K562 (cell line): ENCODE measurements around the gene LZTFL1. TPM values are rescaled to one million over a fixed set of nuclear protein-coding genes. Genes with fewer than 3 reads are reported as not detected.
A peak's percentile ranks its signal among the peaks of the same experiment; 100 is the strongest.

ENCODE experiments used
- ATAC-seq: fragments of 200-7000 bp; cut with Tn5 transposase; 3 replicates; pipeline ENCODE4 v1.9.1; 2020; ENCODE audit warnings: moderate library complexity
- BruUV-seq: library from RNA; stranded (reverse); fragments of 400-500 nt; replicated peaks from 2 replicates; lab custom pipeline; 2021; lab: Mats Ljungman, UMichigan
- CTCF ChIA-PET: fragments of 300-600 bp; formaldehyde crosslinking; extraction: SDS; loops from one replicate; lab custom pipeline; 2021; ENCODE audit warnings: low intra/inter-chr PET ratio; lab: Yijun Ruan, JAX
- POLR2A ChIA-PET: fragments of 300-600, 350-650 bp; sonication (Branson Sonifier 250); formaldehyde crosslinking; extraction: SDS; loops from one replicate; lab custom pipeline; 2021; ENCODE audit warnings: antibody characterized with exemption, inconsistent platforms; lab: Yijun Ruan, JAX
- DNase-seq, 4 experiments: peaks; one replicate each; pipeline versions ENCODE4 v3.0.0 to v3.0.0-alpha.2; 2011 to 2018; ENCODE audit warnings: low spot score in 3 of 4, mixed read lengths in 3 of 4; ENCODE audit errors: extremely low read depth in 1 of 4
- FAIRE-seq: peaks from 2 replicates; lab custom pipeline; 2011; peaks lifted over from hg19 to GRCh38; lab: Jason Lieb, UNC
- H2AFZ ChIP-seq: 2 replicates; pipeline ENCODE4 v1.6.0; 2011; ENCODE audit warnings: low read depth, low read length, control low read depth, inconsistent platforms
- H3K27ac ChIP-seq: fragments of 200-600 bp; 3 replicates; pipeline ENCODE4 v1.8.0; 2011; ENCODE audit warnings: low read depth, mild to moderate bottlenecking, control low read depth, inconsistent platforms, low read length, moderate library complexity, mixed read lengths; ENCODE audit errors: extremely low read depth
- H3K27me3 ChIP-seq, 2 experiments: fragments of 300-600 bp in 1 of 2; 2 replicates in 1 of 2; 3 replicates in 1 of 2; pipeline versions ENCODE4 v1.6.0 to v1.8.0; 2011; ENCODE audit warnings: inconsistent platforms in 2 of 2, low read length in 2 of 2, mild to moderate bottlenecking in 1 of 2, mixed read lengths in 1 of 2, moderate library complexity in 1 of 2; ENCODE audit not compliant: control insufficient read depth in 2 of 2, insufficient read depth in 2 of 2
- H3K36me3 ChIP-seq: fragments of 300-600 bp; 3 replicates; pipeline ENCODE4 v1.8.0; 2011; ENCODE audit warnings: mild to moderate bottlenecking, low read length, inconsistent platforms; ENCODE audit not compliant: control insufficient read depth, insufficient read depth
- H3K4me1 ChIP-seq, 2 experiments: fragments of 200-600 bp in 1 of 2; replicated peaks in 1 of 2; 2 replicates in 1 of 2; 3 replicates in 1 of 2; pipeline versions ENCODE4 v1.5.1 to v1.8.0; 2011; ENCODE audit warnings: inconsistent platforms in 2 of 2, low read length in 2 of 2, mild to moderate bottlenecking in 1 of 2, mixed read lengths in 1 of 2, moderate library complexity in 1 of 2; ENCODE audit not compliant: control insufficient read depth in 2 of 2, insufficient read depth in 2 of 2
- H3K4me2 ChIP-seq: 2 replicates; pipeline ENCODE4 v1.6.1; 2011; ENCODE audit warnings: low read length, control low read depth, inconsistent platforms, mixed read lengths; ENCODE audit not compliant: insufficient read depth
- H3K4me3 ChIP-seq: fragments of 200-600 bp; sonication (generic), shearing (Covaris generic); 2 replicates; pipeline ENCODE4 v1.5.1; 2016; ENCODE audit warnings: control low read depth, inconsistent platforms
- H3K79me2 ChIP-seq: fragments of 200-600 bp; 3 replicates; pipeline ENCODE4 v1.8.0; 2011; ENCODE audit warnings: low read length, inconsistent platforms; ENCODE audit not compliant: control insufficient read depth, insufficient read depth
- H3K9ac ChIP-seq, 2 experiments: 2 replicates each; pipeline versions ENCODE4 v1.6.0 to v1.6.1; 2011; ENCODE audit warnings: low read depth in 2 of 2, low read length in 2 of 2, control low read depth in 1 of 2, inconsistent platforms in 1 of 2, mild to moderate bottlenecking in 1 of 2, mixed read lengths in 1 of 2; ENCODE audit not compliant: insufficient read depth in 1 of 2
- H3K9me1 ChIP-seq: one replicate; pipeline ENCODE4 v1.6.0; 2011; ENCODE audit warnings: inconsistent platforms, mild to moderate bottlenecking, low read length, moderate library complexity; ENCODE audit not compliant: control insufficient read depth, insufficient read depth
- H3K9me3 ChIP-seq: replicated peaks from 2 replicates; pipeline ENCODE4 v1.5.1; 2011; ENCODE audit warnings: low read depth, low read length, inconsistent platforms; ENCODE audit not compliant: control insufficient read depth, insufficient read depth
- H4K20me1 ChIP-seq: replicated peaks from 2 replicates; pipeline ENCODE4 v1.6.1; 2011; ENCODE audit warnings: low read length, inconsistent platforms, mixed read lengths; ENCODE audit not compliant: control insufficient read depth, insufficient read depth
- ELF4 ChIP-seq: fragments of 450-650 bp; formaldehyde crosslinking; IDR thresholded peaks from 2 replicates; pipeline ENCODE4 v1.4.0; 2022; ENCODE audit warnings: missing genetic modification characterization
- HDAC1 ChIP-seq, 2 experiments: fragments of 450-650 bp; IDR thresholded peaks; 2 replicates each; pipeline ENCODE4 v1.6.1; 2016 to 2017; ENCODE audit warnings: inconsistent platforms in 1 of 2, mild to moderate bottlenecking in 1 of 2, moderate library complexity in 1 of 2
- KDM1A ChIP-seq, 2 experiments: fragments of 450-650 bp; IDR thresholded peaks; 2 replicates each; pipeline ENCODE4 v1.6.1; 2016; ENCODE audit warnings: mild to moderate bottlenecking in 2 of 2
- MTA3 ChIP-seq: fragments of 450-650 bp; formaldehyde crosslinking; IDR thresholded peaks from 2 replicates; pipeline ENCODE4 v1.6.1; 2017; ENCODE audit warnings: mild to moderate bottlenecking, borderline replicate concordance
- RBFOX2 ChIP-seq: fragments of 200-400 bp; formaldehyde crosslinking; IDR thresholded peaks from 2 replicates; pipeline ENCODE4 v1.6.1; 2017; ENCODE audit warnings: low read depth, mild to moderate bottlenecking, low read length, moderate library complexity
- RBM15 ChIP-seq: fragments of 200-400 bp; formaldehyde crosslinking; IDR thresholded peaks from 2 replicates; pipeline ENCODE4 v1.6.1; 2018; ENCODE audit warnings: mild to moderate bottlenecking, low read length, moderate library complexity; ENCODE audit not compliant: insufficient read depth
- TBL1XR1 ChIP-seq, 2 experiments: IDR thresholded peaks; 2 replicates each; pipeline ENCODE4 v1.6.1; 2012; ENCODE audit warnings: improper control_type of control experiment in 2 of 2, low read length in 2 of 2, mild to moderate bottlenecking in 1 of 2
- ZNF212 ChIP-seq: fragments of 450-650 bp; formaldehyde crosslinking; IDR thresholded peaks from 2 replicates; pipeline ENCODE4 v1.4.0; 2020; ENCODE audit warnings: mild to moderate bottlenecking
- ZNF263 ChIP-seq: sonication (generic); formaldehyde crosslinking; IDR thresholded peaks from 2 replicates; pipeline ENCODE4 v1.8.0; 2022; ENCODE audit warnings: mild to moderate bottlenecking, missing genetic modification reagents, borderline replicate concordance
- WGBS: fragments of 100-300 bp; shearing (Covaris generic); methylation state at CpG from one replicate; pipeline ENCODE4 v1.1.6; 2016; ENCODE audit warnings: low coverage, mixed read lengths; ENCODE audit not compliant: insufficient coverage; ENCODE audit errors: missing lambda C conversion rate; 5-methylcytosine and 5-hydroxymethylcytosine counted together
- in situ Hi-C: fragments of 300-500 bp; cut with MboI; formaldehyde crosslinking; loops from 4 replicates; pipeline ENCODE4 v1.15.0; 2018; ENCODE audit warnings: inconsistent platforms, mixed read lengths
- intact Hi-C: fragments of 100-400 bp; cut with micrococcal nuclease; formaldehyde crosslinking; loops from 2 replicates; pipeline ENCODE4 v1.14.2; 2022
- polyA plus RNA-seq, 8 experiments: library from polyadenylated mRNA; depleted of rRNA in 4 of 8; stranded (reverse) in 5 of 8; unstranded in 3 of 8; fragments of >200 nt; fragmentation: Nextera tagmentation in 2 of 8; fragmentation: Illumina TruSeq in 1 of 8; extraction: Ambion mirVana in 2 of 8; extraction: Trizol in 1 of 8; gene quantifications; 2 replicates each; pipeline versions ENCODE4 v1.2.1 to v1.2.3, GENCODE V29; 2011 to 2014; ENCODE audit warnings: inconsistent platforms in 1 of 8, missing spikeins in 1 of 8
- total RNA-seq, 7 experiments: library from RNA; depleted of rRNA in 6 of 7; stranded (reverse); fragments of >200 nt in 6 of 7; fragmentation: Illumina TruSeq in 2 of 7; extraction: Trizol in 2 of 7; gene quantifications; 2 replicates each; pipeline versions ENCODE4 v1.2.1 to v1.2.3, GENCODE V29; 2011 to 2021; ENCODE audit warnings: low replicate concordance in 1 of 7
- TF ChIP-seq, protein P1 (sequence below): sonication (generic); formaldehyde crosslinking; IDR thresholded peaks from 2 replicates; pipeline ENCODE4 v1.8.0; 2022; ENCODE audit warnings: missing genetic modification reagents, mild to moderate bottlenecking, moderate library complexity, borderline replicate concordance
- TF ChIP-seq, protein P2 (sequence below): fragments of 450-650 bp; IDR thresholded peaks from 2 replicates; pipeline ENCODE4 v1.6.1; 2014; ENCODE audit warnings: low read depth, mild to moderate bottlenecking, moderate library complexity, borderline replicate concordance
- TF ChIP-seq, protein P3 (sequence below), 2 experiments: fragments of 450-650 bp; IDR thresholded peaks; 2 replicates each; pipeline ENCODE4 v1.6.1; 2016
- TF ChIP-seq, protein P4 (sequence below): fragments of 450-650 bp; formaldehyde crosslinking; conservative IDR thresholded peaks from 2 replicates; pipeline ENCODE4 v1.4.0; 2022; ENCODE audit warnings: mild to moderate bottlenecking, missing genetic modification characterization

Gene LZTFL1
- total and polyA plus RNA-seq, 9 of the 15 experiments (the other 6 are each of a cell fraction or from before 2014, with no cell fraction given), result 10.7 to 33.7 (median 15.3) TPM

DNA sequence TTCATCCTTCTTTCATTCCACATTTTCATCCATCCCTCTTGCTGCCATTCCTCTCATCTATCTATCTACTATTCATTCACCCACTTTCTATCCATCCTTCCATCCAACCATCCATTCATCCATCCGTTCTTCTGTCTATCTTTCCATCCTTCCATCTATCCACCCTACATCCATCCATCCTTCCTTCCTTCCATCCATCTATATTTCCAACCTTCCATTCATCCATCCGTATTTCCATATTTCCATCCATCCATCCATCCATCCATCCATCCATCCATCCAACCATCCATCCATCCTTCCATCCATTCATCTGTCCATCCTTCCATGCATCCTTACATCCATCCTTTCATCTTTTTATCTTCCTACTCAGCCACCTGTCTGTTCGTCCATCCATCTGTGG is 59.5 kb downstream of the LZTFL1 start:
- WGBS, result 2% methylated on average over 3 of the region's 3 CpGs
- H3K27me3 ChIP-seq, result peaks cover 28 to 62% of the 10 kb centered on the region in 2 experiments
- H3K4me2 ChIP-seq, result no peak overlapping the region
- no peaks in the 10 kb centered on the region for H3K79me2 ChIP-seq
- H2AFZ ChIP-seq, result no peak overlapping the region
- no TSS peak for BruUV-seq
- FAIRE-seq (no peak), DNase-seq (no peak), ATAC-seq (no peak)
- in situ Hi-C loops, result no loop called here
- H3K36me3 ChIP-seq, result no peaks in the 10 kb centered on the region
- intact Hi-C loops, result no loop called here
- no peaks in the 10 kb centered on the region; the same call in none of the 2 replicates for H4K20me1 ChIP-seq
- no peak overlapping the region for H3K9ac ChIP-seq
- H3K9me3 ChIP-seq, result no peaks in the 10 kb centered on the region
- TF ChIP-seq, protein P1, sequence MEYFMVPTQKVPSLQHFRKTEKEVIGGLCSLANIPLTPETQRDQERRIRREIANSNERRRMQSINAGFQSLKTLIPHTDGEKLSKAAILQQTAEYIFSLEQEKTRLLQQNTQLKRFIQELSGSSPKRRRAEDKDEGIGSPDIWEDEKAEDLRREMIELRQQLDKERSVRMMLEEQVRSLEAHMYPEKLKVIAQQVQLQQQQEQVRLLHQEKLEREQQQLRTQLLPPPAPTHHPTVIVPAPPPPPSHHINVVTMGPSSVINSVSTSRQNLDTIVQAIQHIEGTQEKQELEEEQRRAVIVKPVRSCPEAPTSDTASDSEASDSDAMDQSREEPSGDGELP (CRISPR knock-in tag), result no peak
- TF ChIP-seq HDAC1 (IDR thresholded peaks at IDR 0.05) (0 out of 4 replicates have a peak, but pooled peaks of 1 of the 2 experiments have one; percentile 30), MTA3 (no peak), RBM15 (no peak), ZNF212 (CRISPR knock-in tag) (no peak), KDM1A (IDR thresholded peaks at IDR 0.05) (0 out of 4 replicates have a peak, but pooled peaks of 1 of the 2 experiments have one; percentile 9), ZNF263 (CRISPR knock-in tag) (no peak), TBL1XR1 (IDR thresholded peaks at IDR 0.05; ENCODE audit: low read length in 2 of 2) (no peak), RBFOX2 (no peak), ELF4 (CRISPR knock-in tag) (0 out of 2 replicates have a peak, but pooled peaks have one; percentile 45)
- TF ChIP-seq, protein P2, sequence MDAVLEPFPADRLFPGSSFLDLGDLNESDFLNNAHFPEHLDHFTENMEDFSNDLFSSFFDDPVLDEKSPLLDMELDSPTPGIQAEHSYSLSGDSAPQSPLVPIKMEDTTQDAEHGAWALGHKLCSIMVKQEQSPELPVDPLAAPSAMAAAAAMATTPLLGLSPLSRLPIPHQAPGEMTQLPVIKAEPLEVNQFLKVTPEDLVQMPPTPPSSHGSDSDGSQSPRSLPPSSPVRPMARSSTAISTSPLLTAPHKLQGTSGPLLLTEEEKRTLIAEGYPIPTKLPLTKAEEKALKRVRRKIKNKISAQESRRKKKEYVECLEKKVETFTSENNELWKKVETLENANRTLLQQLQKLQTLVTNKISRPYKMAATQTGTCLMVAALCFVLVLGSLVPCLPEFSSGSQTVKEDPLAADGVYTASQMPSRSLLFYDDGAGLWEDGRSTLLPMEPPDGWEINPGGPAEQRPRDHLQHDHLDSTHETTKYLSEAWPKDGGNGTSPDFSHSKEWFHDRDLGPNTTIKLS, result no peak
- TF ChIP-seq, protein P3, sequence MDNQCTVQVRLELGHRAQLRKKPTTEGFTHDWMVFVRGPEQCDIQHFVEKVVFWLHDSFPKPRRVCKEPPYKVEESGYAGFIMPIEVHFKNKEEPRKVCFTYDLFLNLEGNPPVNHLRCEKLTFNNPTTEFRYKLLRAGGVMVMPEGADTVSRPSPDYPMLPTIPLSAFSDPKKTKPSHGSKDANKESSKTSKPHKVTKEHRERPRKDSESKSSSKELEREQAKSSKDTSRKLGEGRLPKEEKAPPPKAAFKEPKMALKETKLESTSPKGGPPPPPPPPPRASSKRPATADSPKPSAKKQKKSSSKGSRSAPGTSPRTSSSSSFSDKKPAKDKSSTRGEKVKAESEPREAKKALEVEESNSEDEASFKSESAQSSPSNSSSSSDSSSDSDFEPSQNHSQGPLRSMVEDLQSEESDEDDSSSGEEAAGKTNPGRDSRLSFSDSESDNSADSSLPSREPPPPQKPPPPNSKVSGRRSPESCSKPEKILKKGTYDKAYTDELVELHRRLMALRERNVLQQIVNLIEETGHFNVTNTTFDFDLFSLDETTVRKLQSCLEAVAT (IDR thresholded peaks at IDR 0.05), result 0 out of 4 replicates have a peak, but pooled peaks of 1 of the 2 experiments have one; percentile 18
- TF ChIP-seq, protein P4, sequence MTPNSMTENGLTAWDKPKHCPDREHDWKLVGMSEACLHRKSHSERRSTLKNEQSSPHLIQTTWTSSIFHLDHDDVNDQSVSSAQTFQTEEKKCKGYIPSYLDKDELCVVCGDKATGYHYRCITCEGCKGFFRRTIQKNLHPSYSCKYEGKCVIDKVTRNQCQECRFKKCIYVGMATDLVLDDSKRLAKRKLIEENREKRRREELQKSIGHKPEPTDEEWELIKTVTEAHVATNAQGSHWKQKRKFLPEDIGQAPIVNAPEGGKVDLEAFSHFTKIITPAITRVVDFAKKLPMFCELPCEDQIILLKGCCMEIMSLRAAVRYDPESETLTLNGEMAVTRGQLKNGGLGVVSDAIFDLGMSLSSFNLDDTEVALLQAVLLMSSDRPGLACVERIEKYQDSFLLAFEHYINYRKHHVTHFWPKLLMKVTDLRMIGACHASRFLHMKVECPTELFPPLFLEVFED (CRISPR knock-in tag), result 0 out of 2 replicates have a peak, but pooled peaks have one; percentile 55
- no peak overlapping the region for H3K4me3 ChIP-seq
- H3K9me1 ChIP-seq, result no peaks in the 10 kb centered on the region
- no peak overlapping the region for H3K27ac ChIP-seq
- ChIA-PET CTCF (no interaction called here), POLR2A (interaction anchor here (0.9 kb wide), 2 partner anchors 8 to 13 kb away, joined by 3 read pairs; no protein-coding TSS in a partner anchor)
- H3K4me1 ChIP-seq, result peaks cover 0 to 6% of the 10 kb centered on the region in 2 experiments; a peak in 1 of 5 replicates
